HG03565 (cell line): Measurements from ENCODE around the gene DNAJB14.

Experiments used
- ATAC-seq: cut with Tn5 transposase; IDR thresholded peaks from one replicate; pipeline ENCODE4 v1.9.1; 2021; ENCODE audit warnings: mild to moderate bottlenecking, moderate library complexity; ENCODE audit not compliant: unreplicated experiment

DNAJB14 gene

DNA sequence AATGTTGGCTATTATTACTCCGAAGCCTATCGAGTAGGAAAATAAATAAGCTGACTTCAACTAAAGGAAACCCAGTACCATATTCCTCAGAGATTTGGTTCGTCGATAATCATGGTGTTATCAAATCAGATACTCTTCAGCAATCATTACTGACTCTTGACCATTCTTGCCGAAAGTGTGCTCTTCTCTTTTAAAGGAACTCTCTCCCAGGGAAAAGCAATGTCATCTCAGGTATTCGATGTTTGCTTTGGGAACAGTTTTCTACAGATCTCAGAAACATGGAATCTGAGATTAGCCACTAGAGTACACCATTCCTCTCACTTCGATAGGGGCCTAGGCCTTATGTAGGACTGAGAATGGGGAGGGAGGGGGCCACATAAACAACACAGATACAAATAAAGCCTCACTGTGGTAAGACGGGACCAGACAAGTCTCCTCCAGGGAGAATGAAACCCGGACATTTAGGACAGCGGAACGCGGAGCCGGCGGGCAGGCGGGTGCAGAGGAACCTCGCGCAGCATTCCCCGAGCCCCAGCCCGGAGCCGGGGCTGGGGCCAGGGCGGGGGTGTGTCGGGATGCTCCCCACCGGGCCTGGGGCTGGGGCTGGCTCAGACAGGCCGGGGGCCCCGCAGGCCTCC is 581 bp downstream of the DNAJB14 start:
- ATAC-seq: no peak

DNA sequence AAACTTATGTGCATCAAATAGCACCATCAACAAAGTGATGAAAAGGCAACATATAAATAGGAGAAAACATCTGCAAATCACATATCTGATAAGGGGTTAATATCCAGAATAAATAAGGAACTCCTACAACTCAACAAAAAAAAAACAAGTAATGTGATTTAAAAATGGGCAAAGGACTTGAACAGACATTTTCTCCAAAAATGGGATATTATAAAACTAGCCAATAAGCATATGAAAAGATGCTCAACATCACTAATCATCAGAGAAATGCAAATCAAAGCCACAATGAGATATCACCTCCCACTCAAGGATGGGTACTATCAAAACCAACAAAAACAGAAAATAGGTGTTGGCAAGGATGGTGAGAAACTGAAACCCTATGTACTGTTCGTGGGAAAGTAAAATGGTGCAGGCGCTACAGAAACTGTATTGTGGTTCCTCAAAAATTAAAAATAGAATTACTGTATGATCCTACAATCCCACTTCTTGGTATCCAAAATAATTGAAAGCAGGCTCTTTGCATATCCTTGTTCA is 2.4 kb downstream of the DNAJB14 start:
- no peak for ATAC-seq

DNA sequence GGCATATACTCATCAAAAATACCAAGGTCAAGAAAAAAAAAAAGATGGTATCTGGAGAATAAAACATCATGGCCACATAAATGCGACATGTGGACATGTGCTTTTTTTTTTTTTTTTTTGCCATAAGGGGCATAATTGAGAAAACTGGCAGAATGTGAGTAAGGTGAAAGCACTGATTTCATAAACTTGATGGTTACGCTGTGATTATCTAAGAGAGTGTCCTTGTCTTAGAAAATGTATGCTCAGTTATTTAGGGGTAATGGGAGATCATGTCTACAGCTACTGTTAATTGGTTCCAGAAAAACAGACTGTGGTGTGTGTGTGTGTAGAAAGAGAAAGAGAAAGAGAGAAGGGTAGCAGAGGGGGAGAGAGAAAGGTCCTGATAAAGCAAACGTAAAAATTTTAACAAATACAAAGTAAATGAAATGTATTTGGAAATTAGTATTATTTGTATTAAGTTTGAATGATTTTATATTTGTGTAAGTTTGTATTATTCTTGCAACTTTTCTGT is 8.1 kb downstream of the DNAJB14 start:
- no peak for ATAC-seq

- no peak for ATAC-seq
Measured at GRCh38 chr4:99934891-99935290, 11.5 kb downstream of the DNAJB14 start.

DNA sequence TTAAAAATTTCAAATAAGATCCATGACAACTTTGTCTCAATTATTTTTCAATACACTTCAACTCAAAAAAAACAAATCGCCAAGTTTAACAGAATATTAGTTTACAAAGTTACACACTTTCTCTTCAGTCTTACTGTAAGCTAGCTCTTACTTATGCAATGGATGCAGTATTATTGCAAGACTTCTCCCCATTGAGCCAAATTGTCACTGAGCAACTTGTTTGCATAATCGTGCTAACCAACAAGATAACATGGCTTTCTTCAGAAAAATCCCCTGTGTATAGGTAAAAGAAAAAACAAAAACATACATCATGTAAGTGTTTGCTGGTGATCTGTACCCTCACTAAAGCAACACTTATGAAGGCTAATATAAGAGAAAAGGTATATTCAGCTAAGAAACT is 18.9 kb downstream of the DNAJB14 start:
- ATAC-seq: no peak

GRCh38 chr4:99921174-99921573 is 25.2 kb downstream of the DNAJB14 start:
- ATAC-seq: no peak

GRCh38 chr4:99918656-99919055 is 27.8 kb downstream of the DNAJB14 start:
- ATAC-seq: no peak

- no peak for ATAC-seq
Measured at GRCh38 chr4:99917575-99917974, 28.8 kb downstream of the DNAJB14 start.

GRCh38 chr4:99915449-99915848 is 31.0 kb downstream of the DNAJB14 start:
- no peak for ATAC-seq

DNA sequence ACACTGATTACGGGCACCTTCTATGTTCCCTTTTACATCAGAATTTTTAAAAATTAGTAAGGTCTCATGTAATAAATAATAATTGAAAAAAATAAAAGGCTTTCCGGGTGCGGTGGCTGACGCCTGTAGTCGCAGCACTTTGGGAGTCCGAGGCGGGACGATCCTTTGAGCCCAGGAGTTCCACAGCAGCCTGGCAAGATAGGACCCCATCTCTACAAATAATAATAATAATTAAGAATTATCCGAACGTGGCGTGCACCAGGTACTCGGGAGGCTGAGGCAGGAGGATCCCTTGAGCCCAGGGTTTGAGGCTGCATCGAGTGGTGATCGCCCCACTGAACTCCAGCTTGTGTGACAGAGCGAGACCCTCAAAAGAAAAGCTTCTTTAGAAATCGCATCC is 51.4 kb downstream of the DNAJB14 start:
- no peak for ATAC-seq

GRCh38 chr4:99894161-99894997 is 52.0 kb downstream of the DNAJB14 start, which contains the start of gene LAMTOR3:
LAMTOR3 (minus strand) TSS chr4:99894427; CDS start chr4:99893963, 464 bp downstream.
- peak; percentile 98 for ATAC-seq

GRCh38 chr4:99893839-99894160 is 52.6 kb downstream of the DNAJB14 start:
- no peak for ATAC-seq

DNA sequence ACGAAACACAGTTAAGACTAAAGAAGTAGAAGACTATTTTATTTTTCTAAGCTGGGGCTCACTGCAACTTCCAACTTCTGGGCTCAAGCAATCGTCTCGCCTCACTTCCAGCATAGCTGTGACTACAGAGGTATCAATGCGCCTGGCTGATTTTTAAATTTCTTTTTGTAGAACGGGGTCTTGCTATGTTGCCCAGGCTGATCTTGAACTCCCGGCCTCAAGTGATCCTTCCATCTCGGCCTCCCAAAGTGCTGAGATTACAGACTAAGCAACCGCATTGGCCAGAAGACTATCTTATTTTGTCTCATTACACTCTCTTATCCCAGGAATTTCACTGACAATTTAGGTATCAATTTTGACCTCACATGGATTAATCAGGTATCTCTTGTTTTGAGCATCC is 53.4 kb downstream of the DNAJB14 start:
- ATAC-seq: no peak

- ATAC-seq: no peak
Measured at GRCh38 chr4:99891351-99891750, 55.1 kb downstream of the DNAJB14 start.

GRCh38 chr4:99887837-99888236 is 58.6 kb downstream of the DNAJB14 start:
- no peak for ATAC-seq

DNA sequence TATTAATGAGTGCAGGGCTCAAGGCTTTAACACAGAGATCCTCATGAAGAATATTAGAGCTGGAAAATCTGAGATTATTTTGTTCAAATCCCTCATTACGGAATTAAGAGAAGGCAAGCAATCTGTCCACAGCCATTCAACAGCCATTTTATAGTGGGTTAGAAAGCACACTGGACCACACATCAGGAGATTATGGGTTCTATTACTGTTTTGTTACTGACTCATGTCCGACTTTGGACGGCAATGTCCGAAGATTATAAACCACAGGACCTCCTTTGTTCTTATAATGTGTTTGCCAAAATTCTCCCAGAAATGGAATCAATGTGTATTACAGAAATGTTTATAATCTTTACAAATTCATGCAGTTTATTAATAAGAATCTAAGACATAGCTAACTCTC is 60.3 kb downstream of the DNAJB14 start:
- ATAC-seq: no peak

DNA sequence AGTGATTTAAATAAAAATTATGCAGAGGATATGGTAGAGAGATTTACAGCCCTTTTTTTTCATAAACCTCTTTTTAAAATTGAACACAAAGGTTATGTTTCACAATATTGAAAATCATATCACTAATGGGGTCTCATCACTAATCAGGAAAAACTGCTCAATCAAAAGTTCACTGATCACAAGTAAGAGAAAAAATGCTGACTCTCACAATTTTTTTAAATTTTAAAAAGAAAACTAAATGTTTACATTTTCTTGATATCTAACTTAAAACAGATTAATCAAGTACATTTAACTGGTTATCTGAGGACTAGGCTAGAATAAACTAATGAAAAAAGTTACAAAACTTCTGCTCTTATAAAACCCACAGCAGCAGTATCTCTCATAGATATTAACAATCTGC is 60.7 kb downstream of the DNAJB14 start:
- no peak for ATAC-seq

DNA sequence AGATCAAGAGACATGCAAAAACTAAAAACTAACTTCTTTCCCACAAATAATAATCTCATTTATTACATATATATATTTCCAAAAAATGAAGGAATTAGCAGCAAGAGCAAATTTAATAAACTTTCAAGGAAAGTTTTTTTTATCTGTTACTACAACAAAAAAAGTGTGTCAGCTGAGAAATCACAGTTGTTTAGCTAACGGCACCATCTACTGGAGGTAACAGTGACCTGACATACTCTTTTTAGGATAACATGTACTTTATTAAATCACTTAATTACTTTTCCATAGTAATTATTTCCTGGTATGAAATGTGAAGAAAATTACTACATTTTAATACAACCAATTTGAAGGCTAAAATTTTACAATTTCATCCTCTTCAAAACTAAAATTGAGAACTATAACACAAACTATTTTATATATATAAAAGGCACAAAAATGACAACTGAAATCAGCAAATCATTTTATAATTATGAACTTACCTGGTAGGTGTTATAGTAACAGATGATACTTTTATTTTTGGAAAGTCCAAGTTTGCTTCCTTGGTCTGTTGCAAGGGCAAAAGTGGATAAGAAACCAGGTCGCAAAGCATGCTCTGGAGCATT is 61.3 kb downstream of the DNAJB14 start:
- ATAC-seq: peak; percentile 51

- no peak for ATAC-seq
Measured at GRCh38 chr4:99879458-99879857, 67.0 kb downstream of the DNAJB14 start.

DNA sequence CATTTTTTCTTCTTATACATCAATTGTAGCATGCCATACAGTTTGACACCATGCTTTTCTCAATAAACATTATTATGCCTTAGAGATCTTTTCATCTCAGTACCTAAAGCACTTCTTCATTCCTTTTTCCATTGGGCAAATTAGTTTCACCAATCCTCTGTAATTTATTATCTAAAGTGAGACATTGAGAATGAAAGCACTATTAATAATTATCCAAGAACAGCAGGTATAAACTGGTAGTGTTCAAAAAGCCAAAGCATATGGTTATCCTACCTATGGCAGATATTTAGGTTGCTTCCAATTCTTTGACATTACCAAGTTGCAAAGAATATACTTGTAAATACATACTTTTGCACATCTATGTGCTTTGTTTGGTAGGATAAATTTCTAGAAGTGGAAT is 67.8 kb downstream of the DNAJB14 start:
- ATAC-seq: no peak

GRCh38 chr4:99876946-99877345 is 69.5 kb downstream of the DNAJB14 start:
- ATAC-seq: no peak

DNA sequence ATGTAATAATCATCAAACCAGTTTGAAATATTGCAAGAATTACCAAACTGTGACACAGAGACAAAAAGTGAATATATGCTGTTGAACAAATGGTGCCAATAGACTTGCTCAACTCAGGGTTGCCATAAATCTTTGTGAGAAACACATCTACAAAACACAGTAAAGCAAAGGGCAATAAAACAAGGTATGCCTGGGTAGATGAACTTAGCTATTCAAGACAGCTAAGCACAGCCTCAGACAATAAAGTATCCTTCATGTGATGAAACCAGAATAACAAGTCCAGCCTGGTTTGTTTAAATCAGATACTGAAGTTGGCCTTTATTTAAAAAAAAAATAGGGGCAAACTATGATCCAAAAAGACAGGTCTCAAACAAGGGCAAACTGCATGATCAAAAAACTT is 71.3 kb downstream of the DNAJB14 start:
- no peak for ATAC-seq
